ENCODE data around the gene DLG3. TPM values are rescaled to one million over a fixed set of nuclear protein-coding genes. Genes with fewer than 3 reads are reported as not detected.

Gene DLG3
- total and polyA plus RNA-seq, 4 donors: 0.57 to 6.5 (median 1.7) TPM

DNA sequence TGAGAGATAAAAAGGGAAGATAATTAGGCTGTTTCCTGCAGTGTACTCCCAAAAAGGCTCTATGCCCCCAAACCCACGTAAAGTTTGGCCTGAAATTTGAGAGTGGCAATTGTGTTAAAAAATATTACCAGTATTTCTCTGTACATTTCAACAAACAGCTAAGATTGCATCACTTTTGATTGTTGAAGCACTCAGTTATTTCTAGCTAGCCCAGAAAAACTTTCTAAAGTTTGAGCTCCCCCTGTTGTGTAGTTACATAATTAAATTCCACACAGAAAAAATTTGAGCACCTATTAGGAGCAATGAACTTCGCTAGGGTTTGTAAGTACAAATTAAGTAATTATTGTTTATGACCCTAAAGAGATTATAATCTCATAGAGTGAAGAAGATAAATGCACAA lies 109.4 kb downstream of the DLG3 start:
- no peak overlapping the region for H3K4me3 ChIP-seq (ENCODE audit: low read depth in 1 of 3, low read length in 3 of 3)
- 11% methylated on average over 2 of the region's 2 CpGs for WGBS
- no peak for DNase-seq (ENCODE audit: low spot score)

GRCh38 chrX:70554523-70554922 lies 109.9 kb downstream of the DLG3 start:
- H3K4me1 ChIP-seq (ENCODE audit: control insufficient read depth in 4 of 4, insufficient read depth in 4 of 4, low read length in 3 of 4): peaks cover 0 to 4% (median 0%) of the 10 kb centered on the region in 4 donors
- DNase-seq (ENCODE audit: low spot score): no peak
- 14% methylated on average over 2 of the region's 2 CpGs for WGBS
- no peaks in the 10 kb centered on the region for H3K36me3 ChIP-seq (ENCODE audit: control insufficient read depth in 4 of 4, insufficient read depth in 3 of 4, low read depth in 1 of 4, low read length in 3 of 4)
- no peak for TF ChIP-seq GABPA (IDR thresholded peaks at IDR 0.05 in 1 of 2, conservative IDR thresholded peaks at IDR 0.05 in 1 of 2)
- TF ChIP-seq, protein P1, sequence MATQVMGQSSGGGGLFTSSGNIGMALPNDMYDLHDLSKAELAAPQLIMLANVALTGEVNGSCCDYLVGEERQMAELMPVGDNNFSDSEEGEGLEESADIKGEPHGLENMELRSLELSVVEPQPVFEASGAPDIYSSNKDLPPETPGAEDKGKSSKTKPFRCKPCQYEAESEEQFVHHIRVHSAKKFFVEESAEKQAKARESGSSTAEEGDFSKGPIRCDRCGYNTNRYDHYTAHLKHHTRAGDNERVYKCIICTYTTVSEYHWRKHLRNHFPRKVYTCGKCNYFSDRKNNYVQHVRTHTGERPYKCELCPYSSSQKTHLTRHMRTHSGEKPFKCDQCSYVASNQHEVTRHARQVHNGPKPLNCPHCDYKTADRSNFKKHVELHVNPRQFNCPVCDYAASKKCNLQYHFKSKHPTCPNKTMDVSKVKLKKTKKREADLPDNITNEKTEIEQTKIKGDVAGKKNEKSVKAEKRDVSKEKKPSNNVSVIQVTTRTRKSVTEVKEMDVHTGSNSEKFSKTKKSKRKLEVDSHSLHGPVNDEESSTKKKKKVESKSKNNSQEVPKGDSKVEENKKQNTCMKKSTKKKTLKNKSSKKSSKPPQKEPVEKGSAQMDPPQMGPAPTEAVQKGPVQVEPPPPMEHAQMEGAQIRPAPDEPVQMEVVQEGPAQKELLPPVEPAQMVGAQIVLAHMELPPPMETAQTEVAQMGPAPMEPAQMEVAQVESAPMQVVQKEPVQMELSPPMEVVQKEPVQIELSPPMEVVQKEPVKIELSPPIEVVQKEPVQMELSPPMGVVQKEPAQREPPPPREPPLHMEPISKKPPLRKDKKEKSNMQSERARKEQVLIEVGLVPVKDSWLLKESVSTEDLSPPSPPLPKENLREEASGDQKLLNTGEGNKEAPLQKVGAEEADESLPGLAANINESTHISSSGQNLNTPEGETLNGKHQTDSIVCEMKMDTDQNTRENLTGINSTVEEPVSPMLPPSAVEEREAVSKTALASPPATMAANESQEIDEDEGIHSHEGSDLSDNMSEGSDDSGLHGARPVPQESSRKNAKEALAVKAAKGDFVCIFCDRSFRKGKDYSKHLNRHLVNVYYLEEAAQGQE (IDR thresholded peaks at IDR 0.05): no peak
- TF ChIP-seq, protein P2, sequence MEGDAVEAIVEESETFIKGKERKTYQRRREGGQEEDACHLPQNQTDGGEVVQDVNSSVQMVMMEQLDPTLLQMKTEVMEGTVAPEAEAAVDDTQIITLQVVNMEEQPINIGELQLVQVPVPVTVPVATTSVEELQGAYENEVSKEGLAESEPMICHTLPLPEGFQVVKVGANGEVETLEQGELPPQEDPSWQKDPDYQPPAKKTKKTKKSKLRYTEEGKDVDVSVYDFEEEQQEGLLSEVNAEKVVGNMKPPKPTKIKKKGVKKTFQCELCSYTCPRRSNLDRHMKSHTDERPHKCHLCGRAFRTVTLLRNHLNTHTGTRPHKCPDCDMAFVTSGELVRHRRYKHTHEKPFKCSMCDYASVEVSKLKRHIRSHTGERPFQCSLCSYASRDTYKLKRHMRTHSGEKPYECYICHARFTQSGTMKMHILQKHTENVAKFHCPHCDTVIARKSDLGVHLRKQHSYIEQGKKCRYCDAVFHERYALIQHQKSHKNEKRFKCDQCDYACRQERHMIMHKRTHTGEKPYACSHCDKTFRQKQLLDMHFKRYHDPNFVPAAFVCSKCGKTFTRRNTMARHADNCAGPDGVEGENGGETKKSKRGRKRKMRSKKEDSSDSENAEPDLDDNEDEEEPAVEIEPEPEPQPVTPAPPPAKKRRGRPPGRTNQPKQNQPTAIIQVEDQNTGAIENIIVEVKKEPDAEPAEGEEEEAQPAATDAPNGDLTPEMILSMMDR (IDR thresholded peaks at IDR 0.05; ENCODE audit: low read depth, low read length, missing input control): no peak
- no peak for TF ChIP-seq MAX (IDR thresholded peaks at IDR 0.05)
- TF ChIP-seq FOXA1 (IDR thresholded peaks at IDR 0.05): no peak
- TF ChIP-seq JUND (IDR thresholded peaks at IDR 0.05): no peak
- no peak for TF ChIP-seq RAD21 (IDR thresholded peaks at IDR 0.05)
- TF ChIP-seq EGR1 (IDR thresholded peaks at IDR 0.05; ENCODE audit: low read depth in 2 of 2): no peak
- TF ChIP-seq HNF4A (conservative IDR thresholded peaks at IDR 0.05): no peak
- TF ChIP-seq NR2F2 (IDR thresholded peaks at IDR 0.05): no peak
- no peak for TF ChIP-seq SP1 (IDR thresholded peaks at IDR 0.05)
- TF ChIP-seq YY1 (IDR thresholded peaks at IDR 0.05): no peak
- no peak for TF ChIP-seq HNF4G (IDR thresholded peaks at IDR 0.05)
- TF ChIP-seq, protein P3, sequence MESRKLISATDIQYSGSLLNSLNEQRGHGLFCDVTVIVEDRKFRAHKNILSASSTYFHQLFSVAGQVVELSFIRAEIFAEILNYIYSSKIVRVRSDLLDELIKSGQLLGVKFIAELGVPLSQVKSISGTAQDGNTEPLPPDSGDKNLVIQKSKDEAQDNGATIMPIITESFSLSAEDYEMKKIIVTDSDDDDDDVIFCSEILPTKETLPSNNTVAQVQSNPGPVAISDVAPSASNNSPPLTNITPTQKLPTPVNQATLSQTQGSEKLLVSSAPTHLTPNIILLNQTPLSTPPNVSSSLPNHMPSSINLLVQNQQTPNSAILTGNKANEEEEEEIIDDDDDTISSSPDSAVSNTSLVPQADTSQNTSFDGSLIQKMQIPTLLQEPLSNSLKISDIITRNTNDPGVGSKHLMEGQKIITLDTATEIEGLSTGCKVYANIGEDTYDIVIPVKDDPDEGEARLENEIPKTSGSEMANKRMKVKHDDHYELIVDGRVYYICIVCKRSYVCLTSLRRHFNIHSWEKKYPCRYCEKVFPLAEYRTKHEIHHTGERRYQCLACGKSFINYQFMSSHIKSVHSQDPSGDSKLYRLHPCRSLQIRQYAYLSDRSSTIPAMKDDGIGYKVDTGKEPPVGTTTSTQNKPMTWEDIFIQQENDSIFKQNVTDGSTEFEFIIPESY (IDR thresholded peaks at IDR 0.05): no peak
- no peak for TF ChIP-seq RXRA (IDR thresholded peaks at IDR 0.05)
- H3K4me3 ChIP-seq (ENCODE audit: low read depth in 1 of 3, low read length in 3 of 3): no peak overlapping the region
- H3K9ac ChIP-seq (ENCODE audit: low read depth in 1 of 2, low read length in 2 of 2): no peak overlapping the region
- H3K27ac ChIP-seq (ENCODE audit: low read depth in 1 of 2, low read length in 2 of 2): no peak overlapping the region
- H3K27me3 ChIP-seq (ENCODE audit: control insufficient read depth in 4 of 4, insufficient read depth in 4 of 4, low read length in 3 of 4): no peaks in the 10 kb centered on the region
- peaks cover 0 to 4% (median 0%) of the 10 kb centered on the region in 4 donors for H3K9me3 ChIP-seq (ENCODE audit: control insufficient read depth in 4 of 4, low read length in 3 of 4)

More for the DNA sequence above, 109.4 kb downstream of the DLG3 start:
- Histone ChIP-seq H3K27me3 (ENCODE audit: control insufficient read depth in 4 of 4, insufficient read depth in 4 of 4, low read length in 3 of 4) (no peaks in the 10 kb centered on the region), H3K9me3 (ENCODE audit: control insufficient read depth in 4 of 4, low read length in 3 of 4) (peaks cover 0 to 2% (median 0%) of the 10 kb centered on the region in 4 donors), H3K4me1 (ENCODE audit: control insufficient read depth in 4 of 4, insufficient read depth in 4 of 4, low read length in 3 of 4) (peaks cover 0 to 4% (median 0%) of the 10 kb centered on the region in 4 donors), H3K36me3 (ENCODE audit: control insufficient read depth in 4 of 4, insufficient read depth in 3 of 4, low read depth in 1 of 4, low read length in 3 of 4) (no peaks in the 10 kb centered on the region), H3K27ac (ENCODE audit: low read depth in 1 of 2, low read length in 2 of 2) (no peak overlapping the region), H3K9ac (ENCODE audit: low read depth in 1 of 2, low read length in 2 of 2) (no peak overlapping the region)
- TF ChIP-seq RXRA (IDR thresholded peaks at IDR 0.05): no peak
- TF ChIP-seq RAD21 (IDR thresholded peaks at IDR 0.05): peak in 1 of 2 donors; percentile 46
